K562 (cell line): ENCODE results near the gene MERTK. TPM values are rescaled to one million over a fixed set of nuclear protein-coding genes. Genes with fewer than 3 reads are reported as not detected.

Experiments
- CBFB ChIP-seq: sonication (generic); formaldehyde crosslinking; IDR thresholded peaks from 2 replicates; pipeline ENCODE4 v1.4.0; 2020; ENCODE audit warnings: mild to moderate bottlenecking, missing genetic modification reagents
- FOXP1 ChIP-seq: sonication (generic); formaldehyde crosslinking; IDR thresholded peaks from 2 replicates; pipeline ENCODE4 v1.8.0; 2022; ENCODE audit warnings: mild to moderate bottlenecking, missing genetic modification reagents
- GABPB1 ChIP-seq: sonication (generic); formaldehyde crosslinking; IDR thresholded peaks from 2 replicates; pipeline ENCODE4 v1.8.0; 2022; ENCODE audit warnings: mild to moderate bottlenecking, missing genetic modification reagents
- TCF7 ChIP-seq: sonication (generic); IDR thresholded peaks from 2 replicates; pipeline ENCODE4 v1.6.1; 2016; ENCODE audit warnings: antibody characterized with exemption, borderline replicate concordance
- TRIM28 ChIP-seq: fragments of 450-650 bp; IDR thresholded peaks from 2 replicates; pipeline ENCODE4 v1.6.1; 2017
- ZNF609 ChIP-seq: sonication (generic); formaldehyde crosslinking; IDR thresholded peaks from 2 replicates; pipeline ENCODE4 v1.8.1; 2023; ENCODE audit warnings: missing genetic modification reagents, mild to moderate bottlenecking, borderline replicate concordance
- polyA plus RNA-seq, 8 experiments: library from polyadenylated mRNA; depleted of rRNA in 4 of 8; stranded (reverse) in 5 of 8; unstranded in 3 of 8; fragments of >200 nt; fragmentation: Nextera tagmentation in 2 of 8; fragmentation: Illumina TruSeq in 1 of 8; extraction: Ambion mirVana in 2 of 8; extraction: Trizol in 1 of 8; gene quantifications; 2 replicates each; pipeline versions ENCODE4 v1.2.1 to v1.2.3, GENCODE V29; 2011 to 2014; ENCODE audit warnings: inconsistent platforms in 1 of 8, missing spikeins in 1 of 8
- total RNA-seq, 7 experiments: library from RNA; depleted of rRNA in 6 of 7; stranded (reverse); fragments of >200 nt in 6 of 7; fragmentation: Illumina TruSeq in 2 of 7; extraction: Trizol in 2 of 7; gene quantifications; 2 replicates each; pipeline versions ENCODE4 v1.2.1 to v1.2.3, GENCODE V29; 2011 to 2021; ENCODE audit warnings: low replicate concordance in 1 of 7
- TF ChIP-seq, protein P1 (sequence below): fragments of 250-450 bp; sonication (Bioruptor Pico); IDR thresholded peaks from 2 replicates; pipeline ENCODE4 v1.8.0; 2022; ENCODE audit warnings: inconsistent platforms, mild to moderate bottlenecking, moderate library complexity, borderline replicate concordance
- TF ChIP-seq, protein P2 (sequence below), 3 experiments: IDR thresholded peaks in 2 of 3; conservative IDR thresholded peaks in 1 of 3; 2 replicates each; pipeline ENCODE4 v1.5.1; 2011 to 2012; ENCODE audit warnings: low read length in 3 of 3, mild to moderate bottlenecking in 3 of 3, control low read depth in 2 of 3, improper control_type of control experiment in 1 of 3, inconsistent platforms in 1 of 3, low read depth in 1 of 3, mixed read lengths in 1 of 3, moderate library complexity in 1 of 3; ENCODE audit not compliant: insufficient read depth in 2 of 3

The MERTK gene
- total and polyA plus RNA-seq, 9 of the 15 experiments (the other 6 are each of a cell fraction or from before 2014, with no cell fraction given) = 0.23 to 1.6 (median 0.74) TPM

DNA sequence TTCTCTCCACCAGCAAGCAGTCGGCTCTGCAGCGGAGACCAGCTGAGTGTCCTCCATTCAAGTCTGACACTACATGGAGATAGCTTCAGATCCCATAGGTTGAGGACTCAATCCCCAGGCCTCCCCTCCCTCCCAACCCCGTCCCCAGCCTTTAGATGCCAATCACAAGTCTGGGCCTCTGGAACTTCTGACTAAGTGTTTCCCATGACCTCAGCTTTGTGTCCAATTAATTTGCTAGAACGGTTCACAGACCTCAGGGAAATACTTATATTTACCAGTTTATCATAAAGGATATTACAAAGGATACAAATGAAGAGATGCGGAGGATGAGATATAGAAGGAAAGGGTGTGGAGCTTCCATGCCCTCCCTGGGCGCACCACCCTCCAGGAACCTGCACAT lies 77.4 kb downstream of the MERTK start (continued):
- no peak for TF ChIP-seq GABPB1 (CRISPR knock-in tag)
- no peak for TF ChIP-seq ZNF609 (CRISPR knock-in tag)
- no peak for TF ChIP-seq TCF7
- TF ChIP-seq TRIM28 = no peak
- no peak for TF ChIP-seq CBFB (CRISPR knock-in tag)
- TF ChIP-seq, protein P1, sequence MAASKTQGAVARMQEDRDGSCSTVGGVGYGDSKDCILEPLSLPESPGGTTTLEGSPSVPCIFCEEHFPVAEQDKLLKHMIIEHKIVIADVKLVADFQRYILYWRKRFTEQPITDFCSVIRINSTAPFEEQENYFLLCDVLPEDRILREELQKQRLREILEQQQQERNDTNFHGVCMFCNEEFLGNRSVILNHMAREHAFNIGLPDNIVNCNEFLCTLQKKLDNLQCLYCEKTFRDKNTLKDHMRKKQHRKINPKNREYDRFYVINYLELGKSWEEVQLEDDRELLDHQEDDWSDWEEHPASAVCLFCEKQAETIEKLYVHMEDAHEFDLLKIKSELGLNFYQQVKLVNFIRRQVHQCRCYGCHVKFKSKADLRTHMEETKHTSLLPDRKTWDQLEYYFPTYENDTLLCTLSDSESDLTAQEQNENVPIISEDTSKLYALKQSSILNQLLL (CRISPR knock-in tag) = no peak
- TF ChIP-seq, protein P2, sequence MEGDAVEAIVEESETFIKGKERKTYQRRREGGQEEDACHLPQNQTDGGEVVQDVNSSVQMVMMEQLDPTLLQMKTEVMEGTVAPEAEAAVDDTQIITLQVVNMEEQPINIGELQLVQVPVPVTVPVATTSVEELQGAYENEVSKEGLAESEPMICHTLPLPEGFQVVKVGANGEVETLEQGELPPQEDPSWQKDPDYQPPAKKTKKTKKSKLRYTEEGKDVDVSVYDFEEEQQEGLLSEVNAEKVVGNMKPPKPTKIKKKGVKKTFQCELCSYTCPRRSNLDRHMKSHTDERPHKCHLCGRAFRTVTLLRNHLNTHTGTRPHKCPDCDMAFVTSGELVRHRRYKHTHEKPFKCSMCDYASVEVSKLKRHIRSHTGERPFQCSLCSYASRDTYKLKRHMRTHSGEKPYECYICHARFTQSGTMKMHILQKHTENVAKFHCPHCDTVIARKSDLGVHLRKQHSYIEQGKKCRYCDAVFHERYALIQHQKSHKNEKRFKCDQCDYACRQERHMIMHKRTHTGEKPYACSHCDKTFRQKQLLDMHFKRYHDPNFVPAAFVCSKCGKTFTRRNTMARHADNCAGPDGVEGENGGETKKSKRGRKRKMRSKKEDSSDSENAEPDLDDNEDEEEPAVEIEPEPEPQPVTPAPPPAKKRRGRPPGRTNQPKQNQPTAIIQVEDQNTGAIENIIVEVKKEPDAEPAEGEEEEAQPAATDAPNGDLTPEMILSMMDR (IDR thresholded peaks at IDR 0.05 in 2 of 3, conservative IDR thresholded peaks at IDR 0.05 in 1 of 3; ENCODE audit: insufficient read depth in 2 of 3, low read depth in 1 of 3, low read length in 3 of 3) = no peak
- TF ChIP-seq FOXP1 = no peak
